Kidney epithelial cell (primary cell): ENCODE measurements around the gene TNFRSF6B. TPM values are rescaled to one million over a fixed set of nuclear protein-coding genes. Genes with fewer than 3 reads are reported as not detected.
A peak's percentile ranks its signal among the peaks of the same experiment; 100 is the strongest.

Experiments
- DNase-seq: peaks from one replicate; pipeline ENCODE4 v3.0.0-alpha.2; 2010; ENCODE audit warnings: low read depth
- H3K27me3 ChIP-seq: 2 replicates; pipeline ENCODE4 v1.6.0; 2011; ENCODE audit warnings: low read length; ENCODE audit not compliant: control insufficient read depth, insufficient read depth
- H3K36me3 ChIP-seq: 2 replicates; pipeline ENCODE4 v1.5.1; 2011; ENCODE audit warnings: low read length; ENCODE audit not compliant: control insufficient read depth, insufficient read depth
- H3K4me3 ChIP-seq: 2 replicates; pipeline ENCODE4 v1.5.1; 2011; ENCODE audit warnings: low read depth, mild to moderate bottlenecking, control low read depth, low read length
- CTCF ChIP-seq: IDR thresholded peaks from 2 replicates; pipeline ENCODE4 v1.5.1; 2011; ENCODE audit warnings: mild to moderate bottlenecking, moderate library complexity, low read length, control low read depth, inconsistent platforms; ENCODE audit not compliant: insufficient read depth, poor library complexity, severe bottlenecking
- total RNA-seq: library from RNA; depleted of rRNA; stranded (reverse); fragments of >200 nt; gene quantifications from 2 replicates; pipeline ENCODE4 v1.2.3, GENCODE V29; 2015

TNFRSF6B gene
- total RNA-seq, 1 donor from 2014 or later: 97.0 TPM

GRCh38 chr20:63704749-63705117, 8.3 kb downstream of the TNFRSF6B start:
- Histone ChIP-seq H3K4me3 (no peak overlapping the region), H3K27me3 (no peaks in the 10 kb centered on the region), H3K36me3 (peaks cover 1% of the 10 kb centered on the region)
- no peak for TF ChIP-seq CTCF
- DNase-seq: no peak

- no peak for DNase-seq
- TF ChIP-seq CTCF: no peak
- Histone ChIP-seq H3K27me3 (no peaks in the 10 kb centered on the region), H3K4me3 (no peak overlapping the region), H3K36me3 (peaks cover 1% of the 10 kb centered on the region)
These were observed 9.0 kb downstream of the TNFRSF6B start for GRCh38 chr20:63705232-63706026.

- DNase-seq: no peak
- Histone ChIP-seq H3K4me3 (peak overlapping the region; percentile 67), H3K36me3 (peaks cover 1% of the 10 kb centered on the region), H3K27me3 (no peaks in the 10 kb centered on the region)
- no peak for TF ChIP-seq CTCF
These were observed 9.7 kb downstream of the TNFRSF6B start for GRCh38 chr20:63706027-63706695.

GRCh38 chr20:63706852-63707557, 10.6 kb downstream of the TNFRSF6B start:
- peak; percentile 46 for TF ChIP-seq CTCF
- no peaks in the 10 kb centered on the region for H3K27me3 ChIP-seq
- H3K36me3 ChIP-seq: peaks cover 1% of the 10 kb centered on the region
- DNase-seq: no peak
- H3K4me3 ChIP-seq: peak overlapping the region; percentile 67

GRCh38 chr20:63707558-63708300, 11.3 kb downstream of the TNFRSF6B start, which contains the start of the genes ARFRP1 and ZGPAT:
ARFRP1 (minus strand) TSS chr20:63707976; CDS start chr20:63707091, 885 bp downstream.
ZGPAT (plus strand) TSS chr20:63708039; CDS start chr20:63708581, 542 bp downstream.
- H3K36me3 ChIP-seq: peaks cover 1% of the 10 kb centered on the region
- no peak for TF ChIP-seq CTCF
- DNase-seq: no peak
- no peaks in the 10 kb centered on the region for H3K27me3 ChIP-seq
- H3K4me3 ChIP-seq: peak within 1 kb of the TSS; percentile 67
